Activated naive CD4-positive, alpha-beta T cell treated with Interleukin-2 at 50 U/mL for 16 hours (primary cell): ENCODE results near the gene SLC6A20.

ENCODE experiments used
- DNase-seq: peaks from one replicate; pipeline ENCODE4 v3.0.0-alpha.2; 2020

The SLC6A20 gene

DNA sequence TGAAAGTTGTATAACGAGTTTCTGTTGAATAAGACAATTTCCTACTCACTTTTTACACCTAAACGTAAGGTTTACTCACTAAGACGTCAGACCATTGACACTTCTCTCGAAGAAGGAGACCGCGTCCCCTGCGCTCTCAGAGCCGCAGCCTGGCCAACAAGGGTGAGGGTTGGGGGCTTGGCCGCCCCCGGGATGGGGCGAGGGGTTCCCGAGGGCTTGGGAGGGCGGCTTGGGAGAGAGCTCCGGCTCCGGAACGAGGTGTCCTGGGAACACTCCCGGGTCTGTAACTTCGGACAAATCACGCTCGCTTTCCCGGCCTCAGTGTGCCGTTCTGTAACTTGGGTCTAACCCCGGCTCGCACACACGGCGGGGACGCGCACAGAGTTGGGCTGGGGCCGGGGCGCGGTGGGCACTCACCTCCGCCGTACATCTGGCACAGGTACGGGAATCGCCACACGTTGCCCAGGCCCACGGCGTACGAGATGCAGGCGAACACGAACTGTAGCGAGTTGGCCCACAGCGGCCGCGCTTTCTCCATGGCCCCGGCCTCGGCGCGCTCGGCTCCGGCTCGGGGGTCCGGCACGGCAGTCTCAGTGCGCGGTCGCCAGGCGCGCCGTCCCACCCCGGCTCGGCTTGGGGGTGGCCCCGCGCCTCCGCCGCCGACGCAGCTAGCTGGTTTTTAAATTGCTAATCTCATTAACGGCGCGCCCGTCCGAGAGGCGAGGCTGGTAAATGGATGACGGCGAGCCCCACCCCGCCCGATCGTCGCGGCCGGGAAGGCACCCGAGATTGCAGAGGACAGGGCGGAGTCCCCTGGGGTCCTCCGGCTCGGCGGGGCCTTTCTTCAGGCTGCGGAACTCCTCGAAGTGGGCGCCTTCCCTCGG lies at the start of gene SLC6A20:
SLC6A20 (minus strand) TSS at position 655 of the 884 bp plus-strand sequence; CDS start at position 538, 117 bp downstream.
- DNase-seq, result peak; percentile 12

DNA sequence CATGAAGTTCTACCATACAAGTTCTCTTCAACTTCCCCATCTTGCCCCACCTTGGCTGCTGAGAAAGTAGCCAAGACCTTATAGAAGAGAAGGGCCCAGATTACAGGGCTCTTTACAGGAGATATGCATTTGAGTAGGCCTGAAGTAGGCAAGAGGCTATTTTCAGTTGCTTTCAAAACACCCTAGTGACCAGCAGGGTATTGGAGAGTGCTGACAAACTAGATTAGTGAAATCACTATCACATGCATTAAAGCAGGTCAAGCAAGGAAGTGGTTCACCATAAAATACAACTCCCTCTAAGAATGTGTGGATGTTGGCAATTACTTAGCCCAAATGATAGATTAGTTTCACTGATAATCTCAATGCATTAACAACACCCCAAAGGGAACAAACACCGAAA lies 48.3 kb upstream of the SLC6A20 start:
- no peak for DNase-seq

DNA sequence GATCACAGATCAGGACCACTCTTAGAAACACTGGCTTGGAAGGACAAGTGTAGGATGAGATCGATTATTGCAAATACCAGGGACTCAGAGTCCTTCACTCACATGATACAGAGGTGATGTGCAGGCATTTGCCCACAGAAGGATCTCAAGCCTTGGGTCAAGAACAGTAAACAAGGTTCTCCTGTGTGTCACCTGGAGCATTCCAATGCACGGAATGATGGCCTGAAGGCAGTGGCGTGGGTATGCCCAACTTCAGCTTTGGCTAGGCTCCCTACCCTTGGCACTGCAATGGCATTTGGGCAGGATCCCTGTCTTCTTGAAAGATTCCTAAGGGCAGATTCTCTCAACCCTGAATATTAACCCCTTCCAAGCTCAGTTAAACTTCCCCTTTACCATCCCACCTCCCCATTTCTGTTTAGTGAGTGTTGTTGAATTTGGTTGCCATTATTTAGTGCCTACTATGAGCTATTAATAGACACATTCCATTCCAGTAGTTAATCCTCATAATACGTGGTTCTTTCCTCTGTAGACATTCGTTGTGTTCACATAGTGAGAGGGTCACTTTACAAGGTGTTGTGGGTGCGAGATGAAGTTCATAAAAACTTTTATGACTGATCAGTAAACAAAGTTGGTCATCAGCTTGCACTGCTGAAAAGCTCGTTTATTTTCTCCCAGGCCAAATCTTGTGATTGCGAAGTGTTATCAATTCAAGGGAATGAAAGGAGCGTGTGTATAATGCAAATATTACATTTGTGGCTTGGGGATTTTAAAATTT lies 46.7 kb upstream of the SLC6A20 start:
- no peak for DNase-seq

DNA sequence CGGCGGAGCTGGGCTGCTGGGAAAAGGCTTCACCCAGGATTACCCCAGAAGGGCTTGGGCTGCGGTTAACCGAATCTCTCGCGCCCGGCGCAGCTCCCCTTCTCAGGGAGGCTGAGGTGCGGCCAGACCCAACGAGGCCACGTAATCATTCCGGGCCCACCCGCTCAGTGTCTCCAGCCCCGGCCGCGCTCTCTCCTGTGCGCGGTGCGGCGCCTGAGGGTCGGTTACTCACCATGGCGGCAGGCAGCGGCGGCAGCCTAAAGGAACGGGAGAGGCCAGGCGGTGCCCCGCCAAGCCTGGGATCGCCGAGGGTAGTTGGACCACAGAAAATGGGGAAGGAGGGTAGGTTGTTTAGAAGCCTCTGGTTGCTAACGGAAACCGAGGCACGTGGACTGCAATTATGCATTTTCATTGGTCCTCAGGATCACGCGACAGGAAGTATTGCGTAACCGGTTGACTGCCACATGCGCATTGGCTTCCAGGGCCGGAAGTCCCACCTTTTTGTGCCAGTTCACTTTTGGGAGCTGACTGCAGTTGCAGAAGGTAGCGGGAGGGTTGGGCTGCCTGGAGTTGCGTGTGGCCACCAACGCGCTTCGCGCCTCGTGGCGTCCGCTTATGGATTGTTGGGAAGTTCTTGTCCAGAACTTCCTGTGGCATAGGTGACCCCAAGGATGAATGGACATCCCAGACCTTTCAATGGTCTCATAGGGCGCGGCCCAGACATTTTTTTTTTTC lies 45.6 kb upstream of the SLC6A20 start, which contains the start of gene LZTFL1:
LZTFL1 (minus strand) TSS at position 363 of the 735 bp plus-strand sequence; CDS start at position 235, 128 bp downstream.
- peak; percentile 91 for DNase-seq

DNA sequence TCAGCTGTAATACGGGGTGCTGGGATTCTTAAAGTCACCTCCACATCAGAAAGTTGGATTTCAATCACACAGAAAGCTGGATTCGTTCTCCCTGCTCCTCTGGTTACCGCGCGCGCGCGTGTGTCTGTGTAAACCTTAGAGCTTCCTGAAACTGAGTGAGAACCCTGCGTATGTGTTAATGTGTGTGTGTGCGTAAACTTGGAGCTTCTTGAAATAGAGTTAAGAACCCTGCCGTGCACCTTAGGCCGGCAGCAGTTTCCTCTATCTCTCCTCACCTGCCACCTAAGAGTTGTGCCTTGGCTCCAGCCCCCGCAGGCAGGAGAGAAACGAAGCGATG lies 45.1 kb upstream of the SLC6A20 start:
- DNase-seq, result no peak

DNA sequence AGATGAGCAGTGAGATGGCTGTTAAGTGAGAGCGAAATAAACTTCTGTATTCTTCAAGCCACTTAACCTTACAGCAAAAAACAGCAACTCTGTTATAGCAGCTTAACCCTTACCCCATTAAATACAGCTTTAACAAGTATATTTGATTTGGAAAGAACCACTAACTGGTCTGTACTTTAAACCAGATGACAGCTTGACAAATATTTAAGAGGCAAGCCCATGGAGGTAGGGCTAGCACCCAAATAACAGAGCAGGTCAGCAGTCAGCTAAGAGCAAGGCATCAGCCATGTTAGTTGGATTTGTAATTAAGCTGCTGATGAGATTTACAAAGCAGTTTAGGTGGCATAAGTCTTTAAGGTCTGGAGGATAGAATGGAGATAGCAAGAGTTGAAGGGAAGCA lies 42.1 kb upstream of the SLC6A20 start:
- DNase-seq, result no peak

DNA sequence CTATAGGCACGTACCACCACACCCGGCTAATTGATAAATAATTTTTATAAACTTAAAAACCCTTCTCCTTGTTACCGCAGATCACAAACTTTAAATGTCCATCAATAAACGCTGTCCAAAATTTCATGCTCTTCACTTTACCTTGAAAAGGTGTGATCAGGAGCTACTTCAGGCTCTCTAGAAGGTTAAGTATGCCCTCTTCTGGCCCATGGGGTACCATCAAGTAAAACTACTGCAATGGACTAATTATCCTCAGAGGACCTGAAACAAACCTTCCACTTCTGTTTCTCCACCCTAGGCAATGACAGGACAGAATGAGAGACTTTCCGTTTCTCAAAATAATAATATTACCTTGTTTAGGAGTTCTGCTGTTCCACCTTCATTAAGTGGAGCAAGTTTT lies 36.4 kb upstream of the SLC6A20 start:
- DNase-seq, result no peak

- no peak for DNase-seq
Observed at GRCh38 chr3:45830121-45830520, 33.8 kb upstream of the SLC6A20 start.

DNA sequence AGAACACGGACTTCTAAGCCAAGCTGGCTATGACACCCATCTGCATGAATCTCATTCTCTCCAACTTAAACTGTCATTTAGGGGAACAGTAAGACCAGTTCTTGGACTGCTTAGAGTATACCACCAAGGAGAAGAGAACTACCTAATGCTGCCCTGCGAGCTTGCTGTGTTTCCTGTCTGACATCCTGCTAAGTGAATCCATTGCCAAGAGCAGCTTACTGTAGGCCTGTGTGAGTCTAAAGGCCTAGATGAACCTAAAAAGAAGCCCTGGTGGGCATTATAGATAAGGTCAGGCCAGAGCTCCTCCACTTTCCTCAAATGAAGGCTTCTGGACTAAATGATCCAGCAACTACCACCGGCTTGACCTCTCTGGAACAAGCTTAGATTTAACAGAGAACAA lies 30.6 kb upstream of the SLC6A20 start:
- no peak for DNase-seq

DNA sequence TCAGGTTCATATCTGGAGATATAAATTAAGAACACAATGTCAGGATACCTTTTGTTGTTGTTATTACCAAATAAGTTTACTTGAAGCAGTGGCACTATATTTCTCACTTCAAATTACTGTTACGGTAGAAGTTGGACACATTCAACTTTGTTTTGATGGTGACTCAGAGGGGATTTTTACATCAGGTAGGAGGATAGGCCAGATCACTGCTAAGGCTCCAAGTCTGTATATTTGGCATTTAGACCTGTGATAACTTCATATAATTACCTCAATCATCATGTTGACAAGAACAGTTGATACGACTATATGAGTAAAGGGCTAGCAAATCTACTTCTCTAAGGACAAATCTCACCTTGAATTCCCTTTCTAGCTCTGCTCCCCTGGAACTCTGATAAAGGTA lies 30.0 kb upstream of the SLC6A20 start:
- DNase-seq, result no peak

DNA sequence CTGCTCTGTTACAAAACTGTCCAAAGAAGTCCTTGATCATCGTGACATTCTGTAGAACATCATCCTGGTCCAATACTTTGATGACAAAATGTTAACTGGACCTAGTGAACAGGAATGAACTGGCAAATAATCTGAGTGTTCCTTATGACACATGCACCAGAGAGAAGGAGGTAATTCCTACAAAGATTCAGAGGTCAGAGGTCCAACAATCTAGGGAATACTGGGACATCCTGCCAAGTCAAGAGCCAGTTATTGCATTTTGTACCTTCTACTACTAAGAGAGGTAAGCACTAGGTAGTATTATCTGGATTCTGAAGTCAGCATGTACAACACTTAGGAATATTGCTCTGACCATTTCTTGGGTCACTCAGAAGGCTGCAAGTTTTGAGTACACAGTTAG lies 24.8 kb upstream of the SLC6A20 start:
- no peak for DNase-seq

DNA sequence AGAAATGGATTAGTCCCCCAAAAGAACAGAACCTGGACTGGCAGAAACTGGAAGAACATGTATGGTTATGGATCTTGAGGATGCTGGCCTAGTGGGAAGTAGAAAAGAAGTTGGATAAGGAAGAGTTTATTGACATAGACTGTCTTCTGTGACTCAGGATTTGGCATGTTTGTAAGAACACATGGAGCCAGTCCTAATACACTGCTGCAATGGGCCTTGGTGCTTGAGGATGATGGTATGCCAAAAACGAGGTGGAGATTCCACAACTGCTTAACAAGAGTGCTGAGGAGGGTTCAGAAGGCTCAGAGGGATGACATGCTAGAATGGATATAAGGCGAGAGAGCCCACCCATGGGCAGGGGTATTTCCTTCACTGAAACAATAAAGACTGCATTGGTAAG lies 23.2 kb upstream of the SLC6A20 start:
- DNase-seq, result no peak

DNA sequence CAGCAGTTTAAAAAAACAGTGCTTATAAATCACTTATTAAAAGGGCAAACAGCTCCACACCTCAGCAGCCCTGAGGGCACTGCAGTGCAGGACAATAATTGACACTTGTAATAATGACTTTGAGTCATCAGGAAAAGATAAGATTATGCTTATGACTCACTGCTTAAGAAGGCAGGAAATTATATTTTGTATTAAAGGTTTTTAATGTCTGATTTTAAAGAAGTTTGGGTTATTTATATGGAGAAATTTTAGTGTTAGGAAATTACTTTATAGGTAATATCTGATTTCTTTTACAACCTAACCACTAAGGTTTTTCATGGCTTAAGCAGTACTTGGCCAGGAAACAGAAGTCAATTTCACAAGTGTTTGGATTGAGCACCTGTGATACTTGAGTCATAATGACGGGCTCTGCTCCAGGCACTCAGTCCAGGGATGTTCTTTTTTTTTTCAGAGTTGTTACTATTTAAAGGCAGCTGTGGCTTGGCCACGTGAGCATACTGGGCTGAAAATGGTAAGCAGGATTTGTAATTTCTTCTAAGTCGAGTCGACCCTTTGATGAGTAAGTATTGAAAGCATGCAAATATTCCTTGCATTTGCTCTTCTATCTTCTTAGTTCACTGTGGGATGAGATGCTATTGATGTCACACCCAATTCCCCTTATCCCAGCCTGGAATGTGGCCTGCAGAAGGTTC lies 21.6 kb upstream of the SLC6A20 start:
- DNase-seq, result no peak

DNA sequence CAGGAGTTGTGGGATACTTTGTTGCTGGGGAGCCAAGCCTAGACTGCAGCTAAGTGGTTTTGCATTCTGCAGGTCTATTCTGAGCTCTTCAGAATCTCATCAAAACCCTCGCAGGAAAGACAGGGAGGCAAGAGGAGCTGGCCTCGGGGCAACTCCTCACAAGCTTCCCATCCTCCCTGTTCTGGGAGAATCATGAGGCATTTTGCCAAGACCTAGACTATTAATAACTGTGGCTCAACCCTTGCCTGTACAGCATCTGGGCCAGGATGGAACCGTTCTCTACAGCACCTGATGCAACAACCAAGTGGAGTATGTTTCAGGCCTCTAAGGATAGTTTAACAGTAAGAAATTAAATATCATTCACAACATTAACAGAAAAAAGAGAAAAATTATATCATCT lies 20.2 kb upstream of the SLC6A20 start:
- DNase-seq, result no peak

- no peak for DNase-seq
Observed at GRCh38 chr3:45814322-45814721, 18.0 kb upstream of the SLC6A20 start.

DNA sequence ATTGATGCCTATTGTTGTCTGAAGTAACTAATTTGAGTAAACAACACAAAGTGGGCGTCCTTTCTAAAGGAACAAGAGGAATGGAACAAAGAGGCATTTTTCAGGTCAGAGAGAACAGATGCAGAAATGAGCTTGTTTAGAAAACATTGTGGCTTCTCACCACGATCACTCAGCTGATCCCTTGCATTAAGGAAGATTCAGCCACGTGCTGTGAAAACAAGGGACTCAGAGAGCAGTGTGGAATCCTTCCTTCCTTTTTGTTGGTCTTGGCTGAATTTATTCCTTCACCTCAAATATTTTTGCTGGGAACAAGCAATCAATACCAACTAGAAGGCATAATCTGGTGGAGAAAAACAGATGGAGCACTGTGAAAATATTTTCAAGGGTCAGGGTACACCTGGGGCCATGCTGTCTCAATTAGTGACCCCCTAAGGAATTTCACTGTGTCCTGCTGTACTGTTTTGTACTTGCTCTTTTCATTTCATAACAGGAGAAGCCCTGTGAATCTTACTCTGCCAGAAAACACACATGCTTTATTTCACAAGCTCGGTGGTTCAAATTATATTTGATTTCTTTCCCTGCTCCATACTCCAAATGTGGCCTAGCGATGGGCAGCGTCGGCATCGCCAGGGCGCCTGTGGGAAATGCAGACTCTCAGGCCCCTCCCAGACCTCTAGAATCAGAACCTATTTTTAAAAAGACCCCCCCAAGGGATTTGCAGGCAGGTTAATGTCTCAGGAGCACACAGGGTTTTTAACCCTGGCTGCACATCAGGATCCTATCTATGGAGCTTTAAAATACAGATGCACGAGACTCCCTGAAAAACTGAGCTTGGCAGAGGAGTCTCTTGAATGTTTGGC lies 11.6 kb upstream of the SLC6A20 start:
- DNase-seq, result no peak

GRCh38 chr3:45807133-45807532 lies 10.8 kb upstream of the SLC6A20 start:
- no peak for DNase-seq

- no peak for DNase-seq
Observed at GRCh38 chr3:45806072-45806471, 9.7 kb upstream of the SLC6A20 start.

DNA sequence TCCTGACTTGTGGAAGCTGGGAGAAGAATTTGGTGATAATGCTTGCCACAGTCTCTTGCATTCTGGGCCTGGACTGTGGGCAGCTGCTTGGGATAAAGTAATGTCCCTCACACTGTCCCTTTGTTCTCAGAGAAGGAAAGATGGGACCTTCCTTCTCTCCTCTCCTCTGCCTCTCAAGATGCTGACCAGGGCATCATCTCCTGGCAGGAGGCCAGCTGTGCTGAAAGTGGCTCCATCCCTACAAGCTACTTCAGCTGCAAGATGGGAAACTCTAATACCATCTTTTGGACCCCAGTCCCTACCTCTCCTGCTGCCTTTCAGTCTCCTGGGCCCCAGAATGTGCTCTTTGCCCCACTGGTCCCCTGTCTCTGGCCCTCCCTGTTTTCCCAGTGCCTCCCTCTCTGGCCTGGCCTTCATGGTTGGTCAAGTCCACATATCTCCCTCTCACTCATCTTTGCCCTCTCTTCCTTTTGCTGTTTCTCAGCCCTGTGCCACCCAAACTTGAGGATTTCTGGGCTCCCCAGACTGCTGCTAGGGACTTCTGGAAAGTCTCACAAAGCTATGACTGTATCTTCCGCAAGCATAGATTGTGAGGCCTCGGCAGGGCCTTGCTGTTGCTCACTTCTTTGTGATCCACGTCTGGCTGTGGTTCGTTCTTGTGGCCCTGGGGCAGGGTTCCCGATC lies 7.1 kb upstream of the SLC6A20 start:
- DNase-seq, result no peak

GRCh38 chr3:45802146-45802545 lies 5.8 kb upstream of the SLC6A20 start:
- no peak for DNase-seq

- DNase-seq, result no peak
Observed at GRCh38 chr3:45800611-45801010, 4.3 kb upstream of the SLC6A20 start.
